ENCODE data around the gene PHGDH. TPM values are rescaled to one million over a fixed set of nuclear protein-coding genes. Genes with fewer than 3 reads are reported as not detected.
"Not testable (repeated sequence)": the region's sequence is repeated elsewhere in the genome, so short reads cannot be mapped to it uniquely, and the experiment has no call there.

PHGDH gene
- total RNA-seq, 1 experiment from 2014 or later, result 82.0 TPM

DNA sequence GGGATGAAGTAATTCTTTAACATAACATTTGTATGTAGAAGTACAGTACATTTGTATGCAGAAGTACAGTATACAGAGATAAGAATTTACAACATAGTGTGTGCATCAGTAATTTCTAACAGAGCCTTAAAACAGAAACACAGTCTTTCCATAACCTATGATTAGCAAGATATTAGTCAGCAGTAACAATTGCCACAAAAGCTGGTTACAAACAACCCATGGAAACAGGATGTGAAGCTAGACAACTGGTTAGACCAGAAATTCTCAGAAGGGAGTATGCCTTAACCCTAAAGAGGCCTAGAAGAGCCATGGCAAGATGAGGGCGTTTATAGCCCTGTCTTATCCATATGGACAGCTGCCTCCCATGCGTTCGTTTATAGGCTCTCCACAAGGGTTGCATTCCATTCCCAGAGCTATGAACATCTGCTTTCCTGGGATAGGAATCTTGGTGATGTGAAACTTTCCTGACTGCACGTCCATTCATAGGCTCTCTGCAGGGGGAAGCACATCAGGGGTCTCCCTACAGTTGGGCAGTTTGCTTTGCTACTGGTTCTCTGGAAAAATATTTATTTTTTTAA, 74.8 kb downstream of the PHGDH start:
- CTCF ChIA-PET; DNase-seq (ENCODE audit: low read depth, low spot score); BruUV-seq (replicated peaks); intact Hi-C loops (cut with micrococcal nuclease; ENCODE audit: unreplicated experiment); H3K4me1 ChIP-seq (ENCODE audit: control insufficient read depth, insufficient read depth, low read length); POLR2A ChIA-PET; H3K36me3 ChIP-seq (ENCODE audit: control insufficient read depth, insufficient read depth, low read length); H3K4me3 ChIP-seq (ENCODE audit: low read depth in 2 of 2, low read length in 2 of 2); in situ Hi-C loops (cut with HindIII; ENCODE audit: low pct_unique_long_range_greater_than_20kb, low sequenced_read_pairs); ATAC-seq; H3K9me3 ChIP-seq (ENCODE audit: control insufficient read depth, insufficient read depth, low read depth, low read length); H3K27ac ChIP-seq (ENCODE audit: low read length): not testable (repeated sequence)
- peaks cover 13% of the 10 kb centered on the region; the same call in 1 of the 2 replicates for H3K27me3 ChIP-seq (ENCODE audit: control insufficient read depth, insufficient read depth, low read length)

DNA sequence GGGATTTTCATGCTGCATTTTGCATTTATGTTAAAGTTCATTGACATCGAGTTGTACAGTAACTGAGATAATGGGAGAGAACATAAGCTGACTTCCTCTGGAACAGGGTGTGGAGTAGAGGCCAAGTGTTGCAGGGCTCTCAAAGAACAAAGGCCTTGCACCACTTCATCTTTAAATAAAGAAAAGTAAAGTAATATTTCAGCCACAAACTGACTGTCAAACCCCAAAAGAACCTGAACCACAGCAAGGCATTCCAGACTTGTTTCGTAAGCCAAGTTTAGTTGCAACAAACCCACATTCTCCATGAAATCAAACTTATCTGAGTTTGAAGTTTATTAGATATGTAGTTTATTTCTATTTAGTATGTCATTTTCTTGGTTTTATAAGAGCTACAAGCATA, 76.0 kb downstream of the PHGDH start:
- H3K27me3 ChIP-seq (ENCODE audit: control insufficient read depth, insufficient read depth, low read length), result peaks cover 13% of the 10 kb centered on the region; the same call in 1 of the 2 replicates
- H3K27ac ChIP-seq (ENCODE audit: low read length), result no peak overlapping the region
- H3K36me3 ChIP-seq (ENCODE audit: control insufficient read depth, insufficient read depth, low read length), result no peaks in the 10 kb centered on the region
- BruUV-seq (replicated peaks), result no TSS peak
- in situ Hi-C loops (cut with HindIII; ENCODE audit: low pct_unique_long_range_greater_than_20kb, low sequenced_read_pairs) (no loop called here), intact Hi-C loops (cut with micrococcal nuclease; ENCODE audit: unreplicated experiment) (no loop called here)
- CTCF ChIA-PET, result no interaction called here
- no peak for ATAC-seq
- no peak for TF ChIP-seq POLR2AphosphoS5 (IDR thresholded peaks at IDR 0.05; ENCODE audit: low read depth, low read length)
- no peak for TF ChIP-seq SIN3A (IDR thresholded peaks at IDR 0.05; ENCODE audit: borderline replicate concordance, insufficient read depth, low read depth, low read length)
- TF ChIP-seq, protein P1, sequence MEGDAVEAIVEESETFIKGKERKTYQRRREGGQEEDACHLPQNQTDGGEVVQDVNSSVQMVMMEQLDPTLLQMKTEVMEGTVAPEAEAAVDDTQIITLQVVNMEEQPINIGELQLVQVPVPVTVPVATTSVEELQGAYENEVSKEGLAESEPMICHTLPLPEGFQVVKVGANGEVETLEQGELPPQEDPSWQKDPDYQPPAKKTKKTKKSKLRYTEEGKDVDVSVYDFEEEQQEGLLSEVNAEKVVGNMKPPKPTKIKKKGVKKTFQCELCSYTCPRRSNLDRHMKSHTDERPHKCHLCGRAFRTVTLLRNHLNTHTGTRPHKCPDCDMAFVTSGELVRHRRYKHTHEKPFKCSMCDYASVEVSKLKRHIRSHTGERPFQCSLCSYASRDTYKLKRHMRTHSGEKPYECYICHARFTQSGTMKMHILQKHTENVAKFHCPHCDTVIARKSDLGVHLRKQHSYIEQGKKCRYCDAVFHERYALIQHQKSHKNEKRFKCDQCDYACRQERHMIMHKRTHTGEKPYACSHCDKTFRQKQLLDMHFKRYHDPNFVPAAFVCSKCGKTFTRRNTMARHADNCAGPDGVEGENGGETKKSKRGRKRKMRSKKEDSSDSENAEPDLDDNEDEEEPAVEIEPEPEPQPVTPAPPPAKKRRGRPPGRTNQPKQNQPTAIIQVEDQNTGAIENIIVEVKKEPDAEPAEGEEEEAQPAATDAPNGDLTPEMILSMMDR (IDR thresholded peaks at IDR 0.05), result no peak
- no peak overlapping the region for H3K4me3 ChIP-seq (ENCODE audit: low read depth in 2 of 2, low read length in 2 of 2)
- no peaks in the 10 kb centered on the region for H3K4me1 ChIP-seq (ENCODE audit: control insufficient read depth, insufficient read depth, low read length)
- DNase-seq (ENCODE audit: low read depth, low spot score), result no peak
- H3K9me3 ChIP-seq (ENCODE audit: control insufficient read depth, insufficient read depth, low read depth, low read length), result no peaks in the 10 kb centered on the region
- POLR2A ChIA-PET, result interaction anchor here (0.6 kb wide), 1 partner anchor 73 kb away, joined by 3 read pairs; no protein-coding TSS in a partner anchor

DNA sequence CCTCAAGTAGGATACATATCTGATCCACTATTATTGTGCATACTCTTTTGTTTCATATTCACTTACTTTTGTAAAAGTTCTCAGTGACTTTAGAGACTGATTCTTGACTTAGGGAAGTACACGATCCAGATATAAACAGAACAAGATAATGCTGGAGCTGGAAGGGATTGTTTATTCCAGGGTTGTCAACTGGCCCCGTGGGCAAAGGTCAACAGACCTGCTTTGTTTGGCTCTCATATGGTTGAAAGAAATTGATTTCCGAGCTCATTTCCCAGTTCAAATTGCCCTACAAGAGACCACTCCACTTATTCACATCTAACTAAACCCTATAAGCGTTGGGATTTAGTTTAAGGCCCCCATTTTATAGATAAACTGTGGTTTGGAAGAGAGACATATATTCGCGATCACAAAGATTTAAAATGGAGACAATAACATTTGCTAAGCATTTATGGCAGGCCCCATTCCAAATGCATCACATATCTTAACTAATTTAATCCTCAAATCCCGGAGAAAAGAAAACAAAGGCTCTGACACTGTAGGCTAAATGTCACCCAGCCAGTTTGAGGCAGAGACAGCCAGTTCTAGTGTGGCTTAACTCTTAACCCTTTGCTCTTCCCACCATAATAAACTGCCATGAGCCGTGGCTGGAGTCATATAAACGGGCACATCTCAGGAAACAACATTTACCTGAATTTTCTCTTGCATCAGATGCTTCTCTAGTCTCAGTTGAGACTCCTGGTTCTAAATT, 78.9 kb downstream of the PHGDH start:
- no peak for TF ChIP-seq TCF7L2 (IDR thresholded peaks at IDR 0.05; ENCODE audit: low read depth, low read length)
- TF ChIP-seq, protein P1 (IDR thresholded peaks at IDR 0.05), result no peak
- TF ChIP-seq, protein P2, sequence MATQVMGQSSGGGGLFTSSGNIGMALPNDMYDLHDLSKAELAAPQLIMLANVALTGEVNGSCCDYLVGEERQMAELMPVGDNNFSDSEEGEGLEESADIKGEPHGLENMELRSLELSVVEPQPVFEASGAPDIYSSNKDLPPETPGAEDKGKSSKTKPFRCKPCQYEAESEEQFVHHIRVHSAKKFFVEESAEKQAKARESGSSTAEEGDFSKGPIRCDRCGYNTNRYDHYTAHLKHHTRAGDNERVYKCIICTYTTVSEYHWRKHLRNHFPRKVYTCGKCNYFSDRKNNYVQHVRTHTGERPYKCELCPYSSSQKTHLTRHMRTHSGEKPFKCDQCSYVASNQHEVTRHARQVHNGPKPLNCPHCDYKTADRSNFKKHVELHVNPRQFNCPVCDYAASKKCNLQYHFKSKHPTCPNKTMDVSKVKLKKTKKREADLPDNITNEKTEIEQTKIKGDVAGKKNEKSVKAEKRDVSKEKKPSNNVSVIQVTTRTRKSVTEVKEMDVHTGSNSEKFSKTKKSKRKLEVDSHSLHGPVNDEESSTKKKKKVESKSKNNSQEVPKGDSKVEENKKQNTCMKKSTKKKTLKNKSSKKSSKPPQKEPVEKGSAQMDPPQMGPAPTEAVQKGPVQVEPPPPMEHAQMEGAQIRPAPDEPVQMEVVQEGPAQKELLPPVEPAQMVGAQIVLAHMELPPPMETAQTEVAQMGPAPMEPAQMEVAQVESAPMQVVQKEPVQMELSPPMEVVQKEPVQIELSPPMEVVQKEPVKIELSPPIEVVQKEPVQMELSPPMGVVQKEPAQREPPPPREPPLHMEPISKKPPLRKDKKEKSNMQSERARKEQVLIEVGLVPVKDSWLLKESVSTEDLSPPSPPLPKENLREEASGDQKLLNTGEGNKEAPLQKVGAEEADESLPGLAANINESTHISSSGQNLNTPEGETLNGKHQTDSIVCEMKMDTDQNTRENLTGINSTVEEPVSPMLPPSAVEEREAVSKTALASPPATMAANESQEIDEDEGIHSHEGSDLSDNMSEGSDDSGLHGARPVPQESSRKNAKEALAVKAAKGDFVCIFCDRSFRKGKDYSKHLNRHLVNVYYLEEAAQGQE (IDR thresholded peaks at IDR 0.05; ENCODE audit: insufficient read depth in 1 of 2, low read depth in 2 of 2, low read length in 1 of 2), result no peak
- TF ChIP-seq POLR2AphosphoS5 (IDR thresholded peaks at IDR 0.05; ENCODE audit: low read depth, low read length), result no peak
- TF ChIP-seq SIN3A (IDR thresholded peaks at IDR 0.05; ENCODE audit: borderline replicate concordance, insufficient read depth, low read depth, low read length), result no peak
- ATAC-seq, result no peak
- Histone ChIP-seq H3K4me1 (ENCODE audit: control insufficient read depth, insufficient read depth, low read length) (no peaks in the 10 kb centered on the region), H3K27ac (ENCODE audit: low read length) (no peak overlapping the region), H3K9me3 (ENCODE audit: control insufficient read depth, insufficient read depth, low read depth, low read length) (no peaks in the 10 kb centered on the region), H3K27me3 (ENCODE audit: control insufficient read depth, insufficient read depth, low read length) (peaks cover 8% of the 10 kb centered on the region; the same call in 1 of the 2 replicates), H3K4me3 (ENCODE audit: low read depth in 2 of 2, low read length in 2 of 2) (no peak overlapping the region), H3K36me3 (ENCODE audit: control insufficient read depth, insufficient read depth, low read length) (no peaks in the 10 kb centered on the region)
- ChIA-PET POLR2A (interaction anchor here (0.5 kb wide), 1 partner anchor 83 kb away, joined by 7 read pairs; no protein-coding TSS in a partner anchor), CTCF (no interaction called here)
- BruUV-seq (replicated peaks), result no TSS peak
- DNase-seq (ENCODE audit: low read depth, low spot score), result no peak
- intact Hi-C loops (cut with micrococcal nuclease; ENCODE audit: unreplicated experiment) (loop anchor here (2.0 kb wide), 1 partner anchor 20 kb away; no protein-coding TSS in a partner anchor), in situ Hi-C loops (cut with HindIII; ENCODE audit: low pct_unique_long_range_greater_than_20kb, low sequenced_read_pairs) (no loop called here)
